UCSD-AML1 (cell line): ENCODE data around the gene TBC1D10A.

ENCODE experiments used
- DNase-seq: peaks from one replicate; lab custom pipeline; 2025; ENCODE audit not compliant: unreplicated experiment; lab: John Stamatoyannopoulos, UW

The TBC1D10A gene

DNA sequence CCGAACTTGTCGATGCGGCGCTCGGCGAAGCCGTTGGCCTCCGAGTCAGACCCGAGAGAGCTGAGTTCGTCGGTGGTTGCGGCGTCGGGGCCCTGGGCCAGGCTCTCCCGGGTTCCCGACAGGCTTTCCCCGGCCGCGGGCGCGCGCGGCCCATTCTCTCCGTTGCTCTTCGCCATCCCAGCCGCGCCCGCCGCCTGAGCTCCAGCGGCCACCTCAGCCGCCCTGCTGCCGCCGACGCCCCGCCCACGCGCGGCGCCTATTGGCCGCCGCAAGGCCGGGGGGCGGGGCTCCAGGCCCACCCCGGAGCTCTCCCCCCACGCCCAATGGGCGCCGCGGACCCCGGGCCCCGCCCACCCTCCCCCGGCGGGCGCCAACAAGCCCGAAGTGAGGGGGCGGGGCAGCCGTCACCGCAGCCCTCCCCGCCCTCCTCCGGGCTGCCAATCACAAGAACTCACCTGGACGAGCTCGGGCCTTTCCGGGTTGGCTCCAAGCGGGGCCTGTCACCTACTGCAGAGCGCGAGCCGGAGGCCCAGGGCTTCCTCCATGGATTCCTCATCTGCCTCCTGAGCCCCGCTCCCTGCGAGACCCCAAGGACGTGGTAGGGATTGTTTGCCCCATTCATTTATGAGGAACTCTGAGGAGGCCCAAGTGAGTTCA lies at the start of gene TBC1D10A:
Gene TBC1D10A, minus strand, starts transcription at position 236 of the 657 bp plus-strand sequence. Its CDS starts 60 bp downstream, at position 176.
- DNase-seq = peak; percentile 93

DNA sequence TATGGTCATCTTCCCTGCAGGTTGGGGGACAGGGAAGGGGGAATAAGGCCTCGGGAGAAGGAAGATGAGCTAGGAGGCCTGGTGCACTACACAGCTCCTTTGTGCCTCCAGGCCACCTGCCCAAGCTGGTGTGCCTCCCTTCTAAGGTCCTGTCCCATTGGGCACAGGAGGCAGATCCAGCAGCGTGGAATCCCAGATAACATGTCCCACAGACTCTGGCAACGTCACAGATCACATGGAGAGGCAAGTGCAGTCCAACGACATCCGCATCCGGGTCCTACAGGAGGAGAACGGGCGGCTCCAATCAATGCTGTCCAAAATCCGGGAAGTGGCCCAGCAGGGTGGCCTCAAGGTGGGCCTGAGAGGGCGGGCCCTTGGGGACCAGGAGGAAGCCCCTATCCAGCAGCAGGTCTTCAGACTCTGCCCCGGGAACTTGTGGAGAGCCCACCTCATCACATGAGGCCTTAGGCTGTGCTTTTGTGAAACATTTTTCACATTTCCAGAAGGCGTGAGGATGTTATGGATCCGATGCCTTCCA lies 48.6 kb upstream of the TBC1D10A start:
- no peak for DNase-seq

GRCh38 chr22:30373331-30374325 lies 46.9 kb upstream of the TBC1D10A start:
- no peak for DNase-seq

DNA sequence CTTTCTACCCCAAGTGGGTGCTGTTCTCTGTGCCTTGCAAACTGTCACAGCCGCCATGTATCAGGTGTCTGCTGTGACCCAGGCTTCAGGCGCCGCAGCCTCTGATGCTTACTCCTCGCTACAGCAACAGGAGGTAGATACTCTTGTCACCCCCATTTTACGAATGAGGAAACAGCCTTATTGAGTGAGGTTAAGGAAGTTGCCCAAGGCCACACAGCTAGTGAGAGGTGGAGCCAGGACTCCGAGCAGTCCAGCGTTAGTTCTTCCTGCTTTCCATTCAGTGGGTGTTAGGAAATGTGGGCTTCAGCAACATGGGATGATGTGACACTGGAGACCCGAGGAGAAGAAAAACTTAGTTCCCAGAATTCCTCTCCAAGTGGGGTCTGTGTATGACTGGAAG lies 46.2 kb upstream of the TBC1D10A start:
- peak; percentile 38 for DNase-seq

- no peak for DNase-seq
Observed at GRCh38 chr22:30371981-30372380, 45.2 kb upstream of the TBC1D10A start.

DNA sequence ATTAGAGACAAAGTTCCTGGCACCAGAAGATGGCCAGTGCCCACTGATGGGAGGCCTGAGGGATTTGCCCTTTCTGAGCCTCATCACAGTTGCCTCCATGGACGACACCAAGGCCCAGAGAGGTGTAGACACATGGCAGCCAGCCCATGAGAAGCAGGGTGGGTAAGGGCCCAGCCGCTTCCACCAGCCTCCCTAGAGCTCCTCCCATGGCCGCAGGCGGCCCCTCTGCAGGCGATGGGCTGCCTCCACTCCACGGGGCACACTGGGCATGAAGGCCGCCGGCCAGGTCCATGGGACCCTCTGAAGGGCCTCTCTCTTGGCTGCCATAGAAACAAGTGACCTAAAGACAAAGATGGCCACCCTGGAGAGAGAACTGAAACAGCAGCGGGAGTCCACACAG lies 44.6 kb upstream of the TBC1D10A start:
- no peak for DNase-seq

- no peak for DNase-seq
Observed at GRCh38 chr22:30370641-30371230, 44.0 kb upstream of the TBC1D10A start.

GRCh38 chr22:30368420-30368819 lies 41.7 kb upstream of the TBC1D10A start:
- DNase-seq = no peak

DNA sequence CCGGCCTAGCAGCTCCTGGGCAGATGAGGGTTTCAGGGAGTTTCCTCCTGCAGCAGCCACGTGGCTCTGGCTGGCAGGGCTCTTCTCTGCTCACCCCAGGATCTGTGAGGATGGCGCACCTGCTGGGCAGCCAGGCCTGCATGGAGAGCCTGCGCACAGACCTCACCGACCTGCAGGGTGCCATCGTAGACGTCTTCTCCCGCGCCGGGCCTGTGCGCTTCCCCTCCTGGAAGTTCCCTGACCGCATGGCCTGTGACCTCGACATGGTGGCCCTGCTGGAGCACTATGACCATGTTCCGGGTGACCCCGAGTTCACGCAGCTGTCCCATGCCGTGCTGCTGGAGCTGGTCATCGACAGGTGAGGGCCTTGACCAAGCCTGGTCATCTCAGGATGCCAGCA lies 39.1 kb upstream of the TBC1D10A start:
- DNase-seq = no peak

DNA sequence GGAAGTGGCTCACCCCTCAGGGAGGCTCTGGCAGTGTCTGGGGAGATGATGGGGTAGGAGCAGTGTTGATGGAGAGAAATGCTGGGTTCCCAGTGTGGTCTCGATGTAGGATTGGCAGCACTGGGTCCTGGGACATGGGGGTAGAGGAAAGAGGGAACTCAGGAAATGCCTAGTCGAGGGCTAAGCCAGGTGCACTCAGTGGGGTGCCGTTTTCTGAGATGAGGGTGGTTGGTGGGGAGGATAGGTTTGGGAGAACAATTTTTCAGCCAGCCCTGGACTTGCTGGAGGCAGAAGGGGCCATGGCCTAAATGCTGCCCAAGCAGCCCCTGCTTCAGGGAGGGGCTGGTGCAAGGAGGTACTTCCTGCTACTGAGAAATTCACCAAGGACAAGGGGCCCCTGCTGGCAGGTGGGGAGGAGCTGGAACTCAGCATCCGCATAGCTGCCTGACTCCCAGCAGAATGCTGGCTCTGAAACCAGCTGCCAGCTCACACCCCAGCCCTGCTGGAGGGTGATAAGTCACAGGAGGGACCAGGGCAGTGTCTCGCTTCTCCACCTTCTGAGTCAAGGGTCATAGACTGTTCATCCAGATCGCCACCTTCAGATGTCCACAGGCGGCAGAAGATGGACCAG lies 36.0 kb upstream of the TBC1D10A start:
- no peak for DNase-seq

GRCh38 chr22:30361916-30362650 lies 35.3 kb upstream of the TBC1D10A start:
- no peak for DNase-seq

- DNase-seq = no peak
Observed at GRCh38 chr22:30358541-30358940, 31.8 kb upstream of the TBC1D10A start.

DNA sequence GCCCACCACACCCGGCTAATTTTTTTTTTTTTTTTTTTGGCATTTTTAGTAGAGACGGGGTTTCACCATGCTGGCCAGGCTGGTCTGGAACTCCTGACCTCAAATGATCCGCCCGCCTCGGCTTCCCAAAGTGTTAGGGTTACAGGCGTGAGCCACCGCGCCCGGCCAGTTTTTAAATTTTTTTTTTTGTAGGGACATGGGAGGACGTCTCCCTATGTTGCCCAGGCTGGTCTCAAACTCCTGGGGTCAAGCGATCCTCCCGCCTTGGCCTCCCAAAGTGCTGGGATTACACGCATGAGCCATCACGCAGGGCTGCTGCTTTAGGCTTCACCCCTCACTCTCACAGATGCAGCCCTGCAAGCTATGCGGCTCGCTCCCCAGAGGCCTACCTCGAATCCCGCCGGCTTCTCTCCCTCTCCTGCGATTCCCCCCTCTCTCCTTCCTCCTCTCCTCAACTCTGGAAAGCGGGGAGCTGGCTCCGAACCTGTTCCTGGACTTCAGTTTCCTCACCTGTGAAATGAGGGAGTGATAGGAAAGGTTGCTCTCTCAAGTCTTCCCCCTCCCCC lies 31.0 kb upstream of the TBC1D10A start:
- DNase-seq = no peak

GRCh38 chr22:30357236-30357570 lies 30.5 kb upstream of the TBC1D10A start:
- DNase-seq = no peak

- DNase-seq = peak; percentile 92
Observed at GRCh38 chr22:30356449-30357235, 29.9 kb upstream of the TBC1D10A start, which contains the start of the genes CCDC157 and SF3A1. Gene CCDC157 (plus strand): TSS chr22:30357007. CDS start chr22:30366001, 8,994 bp downstream. Gene SF3A1 (minus strand): TSS chr22:30356894. CDS start chr22:30356792, 102 bp downstream.

DNA sequence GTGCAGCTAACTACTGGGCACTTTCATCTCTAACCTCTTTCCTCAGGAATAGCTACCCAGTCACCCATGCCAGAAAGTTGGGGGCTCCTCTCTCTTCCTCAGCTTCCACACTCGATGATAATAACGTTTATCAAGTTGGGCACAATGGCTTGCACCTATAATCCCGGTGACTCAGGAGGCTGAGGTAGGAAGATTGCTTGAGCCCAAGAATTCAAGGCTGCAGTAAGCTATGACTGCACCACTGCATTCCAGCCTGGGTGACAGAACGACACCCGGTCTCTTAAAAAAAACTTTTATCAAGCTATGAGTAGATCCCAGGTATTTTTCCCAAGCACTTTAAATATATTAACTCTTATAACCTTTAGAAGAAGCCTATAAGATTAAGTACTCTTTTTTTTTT lies 27.9 kb upstream of the TBC1D10A start:
- no peak for DNase-seq

DNA sequence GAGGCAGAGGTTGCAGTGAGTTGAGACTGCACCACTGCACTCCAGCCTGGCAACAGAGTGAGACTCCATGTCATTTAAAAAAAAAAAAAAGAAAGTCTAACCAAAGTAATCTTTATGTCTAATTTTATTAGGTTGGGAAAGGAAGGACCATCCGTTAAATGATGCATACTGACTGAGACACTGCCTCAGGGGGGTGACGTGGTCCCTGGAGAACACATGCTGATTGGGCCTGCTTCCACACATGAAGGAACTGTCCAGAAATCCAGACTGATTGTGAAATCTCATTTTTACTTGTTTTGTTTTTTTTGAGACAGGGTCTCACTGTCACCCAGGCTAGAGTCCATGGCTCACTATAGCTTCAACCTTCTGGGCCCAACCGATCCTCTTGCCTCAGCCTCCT lies 24.5 kb upstream of the TBC1D10A start:
- no peak for DNase-seq

- DNase-seq = no peak
Observed at GRCh38 chr22:30348809-30349208, 22.1 kb upstream of the TBC1D10A start.

GRCh38 chr22:30348404-30348803 lies 21.7 kb upstream of the TBC1D10A start:
- no peak for DNase-seq
